ENCODE data around the gene TTC39C.

GRCh38 chr18:24039671-24040070 is 25.1 kb downstream of the TTC39C start:
- TF ChIP-seq EZH2 (IDR thresholded peaks at IDR 0.05) = no peak
- TF ChIP-seq POLR2AphosphoS5 (IDR thresholded peaks at IDR 0.05; ENCODE audit: borderline replicate concordance, low read depth, low read length) = no peak
- TF ChIP-seq FOXP2 (optimal IDR thresholded peaks at IDR 0.05; ENCODE audit: control extremely low read depth, extremely low read length, insufficient read depth) = no peak

Measured in SK-N-MC (cell line).